GM10266 (cell line): ENCODE results near the gene ARID5B.

Source experiments
- DNase-seq: peaks from one replicate; pipeline ENCODE4 v3.0.0; 2012; ENCODE audit errors: extremely low spot score
- TF ChIP-seq, protein P1 (sequence below): IDR thresholded peaks from 2 replicates; pipeline ENCODE4 v1.5.1; 2012; ENCODE audit warnings: mild to moderate bottlenecking, low read depth; ENCODE audit not compliant: control insufficient read depth, insufficient read depth; ENCODE audit errors: missing control alignments

Gene ARID5B

DNA sequence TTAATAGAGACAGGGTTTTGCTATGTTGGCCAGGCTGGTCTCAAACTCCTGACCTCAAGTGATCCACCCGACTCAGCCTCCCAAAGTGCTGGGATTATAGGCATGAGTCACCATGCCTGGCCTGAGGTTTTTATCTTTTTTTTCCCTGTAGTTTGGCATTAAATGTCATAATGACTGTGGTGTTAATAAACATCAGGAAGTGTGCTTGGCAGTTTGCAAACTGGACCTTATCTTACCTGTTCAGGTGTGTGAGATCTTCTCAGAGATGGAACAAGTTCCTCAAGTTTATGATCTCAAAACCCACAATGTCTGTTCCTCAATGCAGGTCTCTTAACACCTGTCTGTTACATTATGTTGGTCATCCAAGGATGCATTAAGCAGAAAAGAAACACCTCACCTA is 80.0 kb downstream of the ARID5B start:
- no peak for DNase-seq
- TF ChIP-seq, protein P1, sequence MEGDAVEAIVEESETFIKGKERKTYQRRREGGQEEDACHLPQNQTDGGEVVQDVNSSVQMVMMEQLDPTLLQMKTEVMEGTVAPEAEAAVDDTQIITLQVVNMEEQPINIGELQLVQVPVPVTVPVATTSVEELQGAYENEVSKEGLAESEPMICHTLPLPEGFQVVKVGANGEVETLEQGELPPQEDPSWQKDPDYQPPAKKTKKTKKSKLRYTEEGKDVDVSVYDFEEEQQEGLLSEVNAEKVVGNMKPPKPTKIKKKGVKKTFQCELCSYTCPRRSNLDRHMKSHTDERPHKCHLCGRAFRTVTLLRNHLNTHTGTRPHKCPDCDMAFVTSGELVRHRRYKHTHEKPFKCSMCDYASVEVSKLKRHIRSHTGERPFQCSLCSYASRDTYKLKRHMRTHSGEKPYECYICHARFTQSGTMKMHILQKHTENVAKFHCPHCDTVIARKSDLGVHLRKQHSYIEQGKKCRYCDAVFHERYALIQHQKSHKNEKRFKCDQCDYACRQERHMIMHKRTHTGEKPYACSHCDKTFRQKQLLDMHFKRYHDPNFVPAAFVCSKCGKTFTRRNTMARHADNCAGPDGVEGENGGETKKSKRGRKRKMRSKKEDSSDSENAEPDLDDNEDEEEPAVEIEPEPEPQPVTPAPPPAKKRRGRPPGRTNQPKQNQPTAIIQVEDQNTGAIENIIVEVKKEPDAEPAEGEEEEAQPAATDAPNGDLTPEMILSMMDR: no peak

DNA sequence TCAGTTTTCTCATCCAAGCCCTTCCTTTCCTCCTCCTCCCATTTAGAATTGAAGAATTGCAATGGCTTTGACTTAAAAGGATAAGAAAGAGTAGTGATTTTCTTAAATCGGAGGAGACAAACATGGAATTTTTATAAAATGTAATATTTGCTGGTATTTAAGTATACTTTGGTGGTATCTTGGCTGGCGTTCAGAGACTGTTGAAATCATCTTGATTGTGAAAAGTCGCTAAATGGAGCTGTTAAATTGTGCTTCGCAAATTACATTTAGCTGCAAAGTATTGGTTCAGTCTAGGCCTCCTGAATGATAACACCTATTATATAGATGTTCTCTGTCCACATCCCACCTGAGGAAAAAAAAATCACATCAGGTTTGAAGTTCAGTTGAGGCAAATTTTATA is 81.8 kb downstream of the ARID5B start:
- DNase-seq: no peak
- TF ChIP-seq, protein P1: no peak

DNA sequence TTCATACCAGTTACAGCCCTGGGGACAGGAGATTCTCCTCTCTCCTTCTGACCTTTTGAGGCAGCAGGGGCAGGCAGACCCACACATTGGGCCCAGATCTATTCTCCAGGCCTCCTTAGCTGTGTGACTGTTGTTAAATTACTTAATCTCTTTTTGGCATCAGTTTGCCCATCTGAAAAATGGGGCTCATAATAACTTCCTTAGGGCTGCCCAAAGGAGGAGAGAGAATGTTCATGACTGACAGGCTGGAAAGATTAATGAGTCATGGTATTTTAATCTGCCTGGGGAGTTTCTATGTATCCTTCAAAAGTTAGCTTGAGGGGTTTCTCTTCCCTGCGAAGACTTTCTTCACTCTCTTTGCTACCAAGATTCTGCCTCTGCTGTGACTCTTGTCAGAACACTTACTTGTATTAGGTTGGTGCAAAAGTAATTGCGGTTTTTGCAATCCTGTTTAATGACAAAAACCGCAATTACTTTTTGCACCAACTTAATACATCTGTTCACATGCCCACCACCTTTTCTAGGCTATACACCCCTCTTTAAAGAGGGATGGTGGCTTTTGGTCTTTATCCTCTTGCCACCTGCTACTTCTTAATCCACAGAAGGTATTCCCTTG is 83.4 kb downstream of the ARID5B start:
- DNase-seq: no peak
- TF ChIP-seq, protein P1: no peak

DNA sequence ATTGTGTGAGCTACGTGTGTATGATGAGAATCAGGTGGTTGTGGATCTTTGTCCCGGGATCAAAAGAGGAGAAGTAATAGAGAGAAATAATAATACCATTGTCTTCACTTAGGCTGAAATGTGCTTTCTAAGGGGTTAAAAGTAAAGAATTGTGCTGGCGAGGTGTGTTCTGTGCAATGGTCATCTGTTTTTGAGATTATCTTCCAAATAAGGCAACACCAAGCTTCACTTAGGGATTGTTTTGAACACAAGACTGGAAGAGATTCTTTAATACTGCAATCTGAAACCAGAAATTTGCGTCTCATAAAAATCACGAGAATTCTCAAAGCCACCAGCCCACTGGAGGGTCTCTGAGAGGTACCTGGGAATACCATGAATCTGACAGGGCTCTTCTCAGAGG is 84.2 kb downstream of the ARID5B start:
- DNase-seq: no peak
- TF ChIP-seq, protein P1: no peak

DNA sequence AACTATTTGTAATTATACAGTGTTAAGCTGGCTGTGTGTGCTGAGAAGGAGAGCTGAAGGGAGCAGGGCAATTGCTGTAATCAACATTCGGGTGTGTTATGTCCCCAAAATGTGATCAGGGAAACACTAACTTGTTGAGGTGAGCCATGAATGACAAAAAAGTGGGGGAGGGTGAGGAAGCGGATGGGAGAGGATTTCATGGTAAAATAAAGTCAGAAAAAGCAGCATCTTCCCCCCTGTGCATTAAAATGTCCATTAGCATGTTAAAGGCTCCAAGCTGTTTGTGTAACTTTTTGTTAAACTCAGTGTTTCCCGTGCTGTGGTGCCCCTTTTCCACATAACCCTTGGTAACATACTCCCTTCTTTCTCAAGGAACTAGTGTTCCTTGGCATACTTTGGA is 84.9 kb downstream of the ARID5B start:
- DNase-seq: no peak
- TF ChIP-seq, protein P1: no peak

DNA sequence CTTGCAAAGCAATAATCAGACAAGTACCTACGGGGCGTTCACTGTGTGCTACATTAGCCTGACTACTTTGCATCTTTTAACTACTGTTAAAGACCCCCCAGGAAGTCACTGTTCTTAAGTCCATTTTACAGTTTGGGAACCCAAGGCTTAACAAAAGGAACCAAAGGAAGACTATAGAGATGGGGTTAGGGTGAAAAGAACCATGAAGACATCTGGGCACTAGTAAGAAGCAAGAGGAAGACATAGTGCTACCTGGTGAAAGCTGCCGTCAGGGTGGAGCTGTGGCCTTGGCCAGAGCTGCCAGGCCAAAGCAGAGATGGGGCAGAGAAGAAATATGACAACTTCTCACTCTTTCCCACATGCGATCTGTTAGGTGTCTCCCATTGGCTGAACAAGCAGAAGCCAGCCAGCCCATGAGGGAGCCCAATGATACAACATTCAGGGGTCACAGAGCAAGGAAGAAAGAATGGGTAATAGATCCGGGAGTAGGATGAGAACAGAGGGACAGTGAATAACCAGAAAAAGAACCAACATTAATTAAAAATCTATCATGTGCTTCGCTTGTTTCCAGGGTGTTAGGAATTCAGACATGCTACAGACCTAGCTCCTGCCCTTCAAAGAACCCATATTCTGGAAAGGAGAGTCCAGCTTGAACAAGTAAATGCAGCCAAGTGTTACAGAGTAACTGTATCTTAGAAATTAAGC is 85.4 kb downstream of the ARID5B start:
- TF ChIP-seq, protein P1: no peak
- DNase-seq: no peak

DNA sequence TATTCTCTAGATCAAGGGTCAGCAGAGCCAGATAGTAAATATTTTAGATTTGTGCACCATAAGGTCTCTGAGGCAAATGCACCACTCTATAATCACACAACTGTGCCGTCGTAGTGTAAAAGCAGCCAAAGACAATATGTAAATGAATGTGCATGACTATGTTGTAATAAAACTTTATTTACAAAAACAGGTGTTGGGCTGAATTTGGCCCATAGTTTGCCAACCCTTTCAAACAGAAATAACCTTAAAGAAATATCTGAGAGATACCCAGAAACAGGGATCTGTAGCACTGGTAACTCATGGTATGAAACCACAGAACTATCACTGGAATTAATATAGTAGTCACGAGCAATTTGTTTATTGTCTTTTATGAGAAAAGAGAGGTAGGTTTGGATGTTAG is 86.0 kb downstream of the ARID5B start:
- no peak for DNase-seq

More for the DNA sequence above, 86.0 kb downstream of the ARID5B start:
- TF ChIP-seq, protein P1: no peak
